Heart left ventricle (tissue), 16 donors: ENCODE measurements around the gene POLD4. TPM values are rescaled to one million over a fixed set of nuclear protein-coding genes. Genes with fewer than 3 reads are reported as not detected.

Experiments
- ATAC-seq, 4 donors: fragments of 200-7000 bp; cut with Tn5 transposase; one replicate each; pipeline ENCODE4 v1.9.1; 2020 to 2022; ENCODE audit warnings: moderate library complexity in 4 of 4, mild to moderate bottlenecking in 3 of 4, moderate number of reproducible peaks in 1 of 4
- DNase-seq, 5 donors: peaks; one replicate each; pipeline ENCODE4 v3.0.0-alpha.2; 2020
- H3K27ac ChIP-seq, 12 donors: fragments of 200-600 bp; sonication (generic) in 4 of 12; one replicate each; pipeline versions ENCODE4 v1.5.0 to v1.8.0; 2016 to 2022; ENCODE audit warnings: mild to moderate bottlenecking in 2 of 12
- H3K27me3 ChIP-seq, 9 donors: fragments of 200-600 bp; sonication (generic) in 2 of 9; one replicate each; pipeline versions ENCODE4 v1.5.1 to v1.8.0; 2016 to 2022; ENCODE audit warnings: mild to moderate bottlenecking in 3 of 9
- H3K36me3 ChIP-seq, 9 donors: fragments of 200-600 bp; sonication (generic) in 2 of 9; one replicate each; pipeline versions ENCODE4 v1.5.0 to v1.8.0; 2018 to 2022; ENCODE audit warnings: mild to moderate bottlenecking in 2 of 9
- H3K4me1 ChIP-seq, 12 donors: fragments of 200-600 bp; sonication (generic) in 4 of 12; one replicate each; pipeline versions ENCODE4 v1.5.0 to v1.8.0; 2016 to 2022; ENCODE audit warnings: mild to moderate bottlenecking in 3 of 12
- H3K4me3 ChIP-seq, 12 donors: fragments of 200-600 bp; sonication (generic) in 4 of 12; one replicate each; pipeline versions ENCODE4 v1.5.0 to v1.8.0; 2017 to 2022; ENCODE audit warnings: mild to moderate bottlenecking in 9 of 12, moderate library complexity in 4 of 12
- H3K9me3 ChIP-seq, 12 donors: fragments of 200-600 bp; sonication (generic) in 4 of 12; one replicate each; pipeline versions ENCODE4 v1.5.0 to v1.8.0; 2016 to 2022; ENCODE audit warnings: mild to moderate bottlenecking in 1 of 12
- POLR2A ChIP-seq, 2 donors: fragments of 450-650 bp; IDR thresholded peaks; one replicate each; pipeline ENCODE4 v1.6.1; 2017; ENCODE audit warnings: antibody characterized with exemption in 2 of 2, mild to moderate bottlenecking in 2 of 2, moderate library complexity in 2 of 2
- WGBS, 4 donors: extraction: QIAGEN DNeasy Blood & Tissue Kit in 2 of 4; methylation state at CpG; one replicate each; pipeline versions ENCODE4 v1.1.5 to v1.1.7; 2013 to 2018; 5-methylcytosine and 5-hydroxymethylcytosine counted together
- intact Hi-C, 10 donors: fragments of 100-400 bp; cut with DNase I; formaldehyde crosslinking; loops; one replicate each; pipeline versions ENCODE4 v1.11.1 to v1.14.2; 2022
- polyA plus RNA-seq, 2 donors: library from polyadenylated mRNA; stranded (reverse); fragments of 200-250 nt; gene quantifications; one replicate each; pipeline ENCODE4 v1.2.3, GENCODE V29; 2013
- total RNA-seq, 9 donors: library from RNA; depleted of rRNA in 2 of 9; stranded (reverse); fragments of >200 nt in 2 of 9; fragmentation: NEBNext Ultra II Directional in 3 of 9; extraction: Animal tissue kit (Norgen Biotek cat#: 25700) in 3 of 9; gene quantifications; one replicate each; pipeline versions ENCODE4 v1.1.0 to v1.2.4, GENCODE V29; 2016 to 2023
- TF ChIP-seq, protein P1 (sequence below), 12 donors: fragments of 200-600 bp; sonication (generic) in 4 of 12; IDR thresholded peaks; one replicate each; pipeline versions ENCODE4 v1.5.0 to v1.8.0; 2018 to 2022; ENCODE audit warnings: antibody characterized with exemption in 12 of 12, mild to moderate bottlenecking in 5 of 12
- donor health status: ischemic (EF 13 %, LVEDD 7.1; RV severe dilation, severe dysfunction).
- donor health status: healthy with polysubstance abuse.
- donor health status: DM: no; HTN: yes; CAD: no.
- donor health status: DM: no; HTN: no; CAD: no.
- donor health status: ischemic (EF 25% LVEDD 6.9; RV normal size, moderate dysfunction).
- donor health status: ischemic (EF 25% LVEDD 5.7; RV mildly dilated, moderate dysfunction).
- donor health status: healthy.
- donor health status: DM: yes; HTN: yes; CAD: no.
- donor health status: ischemic (EF 35%, LVEDD 5.7; RV mildly dilated, moderate dysfunction).
- donor health status: nonischemic (EF 11% LVEDD 7.7; RV severe dilation, severe dysfunction).
- donor health status: DM: yes; HTN: yes; CAD: no.
- donor health status: PGD.
- donor health status: ischemic (EF 29% LVEDD 5.4; RV normal size, mild dysfunction).
- donor health status: nonischemic (EF 23%, LVEDD 6.1; RV moderate dilation, normal function).

The POLD4 gene
- total and polyA plus RNA-seq, 11 donors, result 36.0 to 164 (median 59.1) TPM

GRCh38 chr11:67351275-67352005, 1.9 kb downstream of the POLD4 start:
- Histone ChIP-seq H3K4me1 (peaks cover 8 to 66% (median 51%) of the 10 kb centered on the region in 12 donors), H3K27ac (peak overlapping the region in 11 of 12 donors; percentile 38 to 100 (median 99)), H3K4me3 (peak overlapping the region in 5 of 12 donors; percentile 11 to 88 (median 15)), H3K27me3 (no peaks in the 10 kb centered on the region), H3K36me3 (peaks cover 0 to 4% (median 0%) of the 10 kb centered on the region in 9 donors), H3K9me3 (no peaks in the 10 kb centered on the region)
- no peak for ATAC-seq
- TF ChIP-seq, protein P1, sequence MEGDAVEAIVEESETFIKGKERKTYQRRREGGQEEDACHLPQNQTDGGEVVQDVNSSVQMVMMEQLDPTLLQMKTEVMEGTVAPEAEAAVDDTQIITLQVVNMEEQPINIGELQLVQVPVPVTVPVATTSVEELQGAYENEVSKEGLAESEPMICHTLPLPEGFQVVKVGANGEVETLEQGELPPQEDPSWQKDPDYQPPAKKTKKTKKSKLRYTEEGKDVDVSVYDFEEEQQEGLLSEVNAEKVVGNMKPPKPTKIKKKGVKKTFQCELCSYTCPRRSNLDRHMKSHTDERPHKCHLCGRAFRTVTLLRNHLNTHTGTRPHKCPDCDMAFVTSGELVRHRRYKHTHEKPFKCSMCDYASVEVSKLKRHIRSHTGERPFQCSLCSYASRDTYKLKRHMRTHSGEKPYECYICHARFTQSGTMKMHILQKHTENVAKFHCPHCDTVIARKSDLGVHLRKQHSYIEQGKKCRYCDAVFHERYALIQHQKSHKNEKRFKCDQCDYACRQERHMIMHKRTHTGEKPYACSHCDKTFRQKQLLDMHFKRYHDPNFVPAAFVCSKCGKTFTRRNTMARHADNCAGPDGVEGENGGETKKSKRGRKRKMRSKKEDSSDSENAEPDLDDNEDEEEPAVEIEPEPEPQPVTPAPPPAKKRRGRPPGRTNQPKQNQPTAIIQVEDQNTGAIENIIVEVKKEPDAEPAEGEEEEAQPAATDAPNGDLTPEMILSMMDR (IDR thresholded peaks at IDR 0.05), result peak; percentile 90 to 98 (median 96)
- no peak for TF ChIP-seq POLR2A (IDR thresholded peaks at IDR 0.05)
- 54 to 56% (median 55%) methylated on average over 10 to 11 of the region's 11 CpGs for WGBS, 4 donors
- peak in 1 of 5 donors; percentile 63 for DNase-seq
- intact Hi-C loops, result loop anchor here in 2 of 10 donors (2.0 kb wide), 2 partner anchors 153 to 157 kb away; partner anchors contain the start of genes CDK2AP2 (in 1 of the 2) and PITPNM1 (in 1 of the 2)

- 83 to 91% (median 85%) methylated on average over 4 of the region's 4 CpGs for WGBS, 4 donors
- no peak overlapping the region for H3K4me3 ChIP-seq
- H3K36me3 ChIP-seq, result peaks cover 0 to 4% (median 0%) of the 10 kb centered on the region in 9 donors
- H3K27ac ChIP-seq, result peak overlapping the region in 2 of 12 donors; percentile 3 to 30
- no peak for DNase-seq
- intact Hi-C loops, result loop anchor here in 6 of 10 donors (5.0 kb wide), 1 partner anchor 32 kb away; no protein-coding TSS in a partner anchor
- no peaks in the 10 kb centered on the region for H3K27me3 ChIP-seq
- TF ChIP-seq POLR2A (IDR thresholded peaks at IDR 0.05), result no peak
- TF ChIP-seq, protein P1 (IDR thresholded peaks at IDR 0.05), result no peak
- no peaks in the 10 kb centered on the region for H3K9me3 ChIP-seq
- H3K4me1 ChIP-seq, result peaks cover 3 to 53% (median 40%) of the 10 kb centered on the region in 12 donors
- no peak for ATAC-seq
These were observed 3.3 kb downstream of the POLD4 start for GRCh38 chr11:67349928-67350465.

DNA sequence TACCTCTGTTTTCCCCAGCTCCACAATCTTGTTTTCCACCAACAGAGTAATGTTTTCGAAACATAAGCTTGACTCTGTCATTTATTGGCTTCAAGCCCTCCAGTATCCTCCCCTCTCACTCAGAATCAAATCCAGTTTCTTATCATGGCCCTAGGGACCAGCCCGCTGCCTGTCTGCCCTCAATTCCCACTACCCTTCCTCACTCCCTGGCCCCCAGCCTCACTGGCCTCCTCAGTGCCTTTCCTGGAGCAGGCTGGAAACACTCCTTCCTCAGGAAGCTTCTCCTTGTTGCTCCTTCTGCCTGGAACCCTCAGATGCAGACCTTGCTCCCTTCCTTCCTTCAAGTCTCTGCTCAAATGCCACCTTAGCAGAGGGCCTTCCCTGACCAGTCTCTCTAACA, 3.9 kb downstream of the POLD4 start:
- H3K27ac ChIP-seq, result peak overlapping the region in 2 of 12 donors; percentile 3 to 30
- H3K9me3 ChIP-seq, result no peaks in the 10 kb centered on the region
- no peak for ATAC-seq
- H3K4me1 ChIP-seq, result peaks cover 2 to 48% (median 35%) of the 10 kb centered on the region in 12 donors
- WGBS, 4 donors, result 70 to 76% (median 73%) methylated on average over 2 of the region's 2 CpGs
- no peaks in the 10 kb centered on the region for H3K27me3 ChIP-seq
- peaks cover 0 to 4% (median 0%) of the 10 kb centered on the region in 9 donors for H3K36me3 ChIP-seq
- intact Hi-C loops, result loop anchor here in 6 of 10 donors (5.0 kb wide), 1 partner anchor 33 kb away; no protein-coding TSS in a partner anchor
- no peak for DNase-seq
- TF ChIP-seq, protein P1 (IDR thresholded peaks at IDR 0.05), result no peak
- TF ChIP-seq POLR2A (IDR thresholded peaks at IDR 0.05), result no peak
- no peak overlapping the region for H3K4me3 ChIP-seq

- Histone ChIP-seq H3K4me1 (peaks cover 2 to 43% (median 31%) of the 10 kb centered on the region in 12 donors), H3K27ac (peak overlapping the region in 1 of 12 donors; percentile 30), H3K36me3 (peaks cover 0 to 4% (median 0%) of the 10 kb centered on the region in 9 donors), H3K27me3 (no peaks in the 10 kb centered on the region), H3K9me3 (no peaks in the 10 kb centered on the region), H3K4me3 (no peak overlapping the region)
- 69 to 77% (median 74%) methylated on average over 5 of the region's 5 CpGs for WGBS, 4 donors
- intact Hi-C loops, result loop anchor here in 6 of 10 donors (5.0 kb wide), 1 partner anchor 33 kb away; no protein-coding TSS in a partner anchor
- ATAC-seq (no peak), DNase-seq (no peak)
- TF ChIP-seq, protein P1 (IDR thresholded peaks at IDR 0.05), result no peak
- no peak for TF ChIP-seq POLR2A (IDR thresholded peaks at IDR 0.05)
These were observed 4.3 kb downstream of the POLD4 start for GRCh38 chr11:67349036-67349435.
